ENCODE data around the gene THAP10. TPM values are rescaled to one million over a fixed set of nuclear protein-coding genes. Genes with fewer than 3 reads are reported as not detected.
A peak's percentile ranks its signal among the peaks of the same experiment; 100 is the strongest.

The THAP10 gene
- total and polyA plus RNA-seq, 7 donors = 0.48 to 2.4 (median 1.2) TPM

GRCh38 chr15:70867911-70868467 is 24.2 kb downstream of the THAP10 start:
- no peaks in the 10 kb centered on the region for H3K9me3 ChIP-seq
- H3K4me3 ChIP-seq = no peak overlapping the region
- ATAC-seq (peak; percentile 36 to 78 (median 51)), DNase-seq (peak; percentile 34 to 69)
- WGBS, 3 donors = 31 to 37% (median 35%) methylated on average over 6 of the region's 6 CpGs
- no peak for TF ChIP-seq CTCF (IDR thresholded peaks at IDR 0.05)
- peak overlapping the region; percentile 8 for H3K27ac ChIP-seq
- no peaks in the 10 kb centered on the region for H3K27me3 ChIP-seq (ENCODE audit: insufficient read depth in 3 of 3, low read length in 2 of 3)
- intact Hi-C loops (cut with DNase I) = no loop called here
- H3K4me1 ChIP-seq = peaks cover 3% of the 10 kb centered on the region
- H3K36me3 ChIP-seq (ENCODE audit: insufficient read depth in 1 of 2, low read depth in 1 of 2) = no peaks in the 10 kb centered on the region

- intact Hi-C loops (cut with DNase I) = no loop called here
- 83 to 87% (median 83%) methylated on average over 5 of the region's 5 CpGs for WGBS, 3 donors
Observed at GRCh38 chr15:70866982-70867641, 25.1 kb downstream of the THAP10 start.

GRCh38 chr15:70863450-70864218 is 28.6 kb downstream of the THAP10 start:
- 48 to 82% (median 59%) methylated on average over 4 of the region's 4 CpGs for WGBS, 3 donors
- no peak for DNase-seq
- TF ChIP-seq CTCF (IDR thresholded peaks at IDR 0.05) = no peak
- intact Hi-C loops (cut with DNase I) = no loop called here
- ATAC-seq = peak; percentile 39 to 63 (median 55)
- H3K4me3 ChIP-seq = no peak overlapping the region
- no peaks in the 10 kb centered on the region for H3K9me3 ChIP-seq
- H3K27me3 ChIP-seq (ENCODE audit: insufficient read depth in 3 of 3, low read length in 2 of 3) = no peaks in the 10 kb centered on the region
- peaks cover 3% of the 10 kb centered on the region for H3K4me1 ChIP-seq
- no peaks in the 10 kb centered on the region for H3K36me3 ChIP-seq (ENCODE audit: insufficient read depth in 1 of 2, low read depth in 1 of 2)
- peak overlapping the region; percentile 30 for H3K27ac ChIP-seq

More at GRCh38 chr15:70866982-70867641, 25.1 kb downstream of the THAP10 start:
- H3K4me3 ChIP-seq = no peak overlapping the region
- peaks cover 3% of the 10 kb centered on the region for H3K4me1 ChIP-seq
- H3K36me3 ChIP-seq (ENCODE audit: insufficient read depth in 1 of 2, low read depth in 1 of 2) = no peaks in the 10 kb centered on the region
- no peak for TF ChIP-seq CTCF (IDR thresholded peaks at IDR 0.05)
- H3K27ac ChIP-seq = no peak overlapping the region
- ATAC-seq (peak in 1 of 4 donors; percentile 54), DNase-seq (no peak)
- no peaks in the 10 kb centered on the region for H3K9me3 ChIP-seq
- H3K27me3 ChIP-seq (ENCODE audit: insufficient read depth in 3 of 3, low read length in 2 of 3) = no peaks in the 10 kb centered on the region

GRCh38 chr15:70859998-70860397 is 32.2 kb downstream of the THAP10 start:
- no peak for TF ChIP-seq CTCF (IDR thresholded peaks at IDR 0.05)
- intact Hi-C loops (cut with DNase I) = no loop called here
- no peak overlapping the region for H3K4me3 ChIP-seq
- ATAC-seq = no peak
- no peaks in the 10 kb centered on the region for H3K9me3 ChIP-seq
- 74 to 93% (median 81%) methylated on average over 11 of the region's 11 CpGs for WGBS, 3 donors
- H3K4me1 ChIP-seq = no peaks in the 10 kb centered on the region
- H3K27ac ChIP-seq = no peak overlapping the region
- DNase-seq = no peak
- no peaks in the 10 kb centered on the region for H3K27me3 ChIP-seq (ENCODE audit: insufficient read depth in 3 of 3, low read length in 2 of 3)
- no peaks in the 10 kb centered on the region for H3K36me3 ChIP-seq (ENCODE audit: insufficient read depth in 1 of 2, low read depth in 1 of 2)

Data from psoas muscle (tissue), 8 donors.